Measurements from ENCODE around the gene SLC9C2.

Gene SLC9C2

DNA sequence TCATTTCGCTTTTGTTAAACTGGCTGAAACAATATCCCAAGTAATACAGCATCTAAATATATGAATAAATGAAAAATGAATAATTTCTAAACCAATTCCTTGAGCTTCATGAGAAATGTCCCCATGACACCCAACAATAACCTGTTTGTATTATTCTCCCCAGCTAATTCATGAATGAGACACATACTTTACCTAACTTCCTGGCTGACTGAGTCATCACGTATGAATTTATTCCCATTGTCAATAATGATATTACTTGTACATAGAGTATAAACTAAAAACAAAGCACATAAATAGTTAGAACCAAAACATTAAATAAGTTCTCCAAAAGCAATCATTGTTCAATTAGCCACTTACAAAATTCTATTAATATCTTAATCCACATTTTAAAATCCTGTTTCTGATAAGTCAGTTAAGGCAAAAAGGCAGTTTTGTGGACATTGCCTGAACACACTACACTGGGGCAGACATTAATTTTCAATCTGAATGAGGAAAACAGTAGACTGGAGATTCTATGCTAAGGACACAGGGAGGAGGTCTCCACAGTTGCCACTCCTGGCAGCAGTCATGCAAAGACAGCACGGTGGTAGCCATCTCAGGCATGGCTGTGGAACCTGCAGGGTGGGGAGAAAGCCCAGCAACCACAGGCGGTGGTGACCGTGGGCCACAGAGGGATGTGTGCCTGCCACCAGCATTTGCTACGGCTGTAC, 48.2 kb downstream of the SLC9C2 start:
- no peak overlapping the region for H2AFZ ChIP-seq (ENCODE audit: low read length, unreplicated experiment)
- no peaks in the 10 kb centered on the region for H3K79me2 ChIP-seq (ENCODE audit: control insufficient read depth, insufficient read depth, low read length, unreplicated experiment)
- no peak overlapping the region for H3K27ac ChIP-seq (ENCODE audit: low read depth, low read length)
- no peak overlapping the region for H3K4me3 ChIP-seq (ENCODE audit: low read depth, low read length)
- peaks cover 8% of the 10 kb centered on the region for H3K4me1 ChIP-seq (ENCODE audit: control insufficient read depth, insufficient read depth, low read length, unreplicated experiment)
- no peaks in the 10 kb centered on the region for H3K36me3 ChIP-seq (ENCODE audit: insufficient read depth, low read length)
- no peaks in the 10 kb centered on the region for H3K27me3 ChIP-seq (ENCODE audit: insufficient read depth, low read length)

- Histone ChIP-seq H2AFZ (ENCODE audit: low read length, unreplicated experiment) (no peak overlapping the region), H3K27me3 (ENCODE audit: insufficient read depth, low read length) (no peaks in the 10 kb centered on the region), H3K36me3 (ENCODE audit: insufficient read depth, low read length) (no peaks in the 10 kb centered on the region), H3K27ac (ENCODE audit: low read depth, low read length) (no peak overlapping the region), H3K4me1 (ENCODE audit: control insufficient read depth, insufficient read depth, low read length, unreplicated experiment) (peaks cover 8% of the 10 kb centered on the region), H3K79me2 (ENCODE audit: control insufficient read depth, insufficient read depth, low read length, unreplicated experiment) (no peaks in the 10 kb centered on the region), H3K4me3 (ENCODE audit: low read depth, low read length) (no peak overlapping the region)
Measured at GRCh38 chr1:173554089-173554488, 48.8 kb downstream of the SLC9C2 start.

- peaks cover 8% of the 10 kb centered on the region for H3K4me1 ChIP-seq (ENCODE audit: control insufficient read depth, insufficient read depth, low read length, unreplicated experiment)
- H3K36me3 ChIP-seq (ENCODE audit: insufficient read depth, low read length) = no peaks in the 10 kb centered on the region
- no peaks in the 10 kb centered on the region for H3K27me3 ChIP-seq (ENCODE audit: insufficient read depth, low read length)
- no peak overlapping the region for H3K27ac ChIP-seq (ENCODE audit: low read depth, low read length)
- H3K4me3 ChIP-seq (ENCODE audit: low read depth, low read length) = no peak overlapping the region
- no peaks in the 10 kb centered on the region for H3K79me2 ChIP-seq (ENCODE audit: control insufficient read depth, insufficient read depth, low read length, unreplicated experiment)
- H2AFZ ChIP-seq (ENCODE audit: low read length, unreplicated experiment) = no peak overlapping the region
Measured at GRCh38 chr1:173553312-173553711, 49.6 kb downstream of the SLC9C2 start.

DNA sequence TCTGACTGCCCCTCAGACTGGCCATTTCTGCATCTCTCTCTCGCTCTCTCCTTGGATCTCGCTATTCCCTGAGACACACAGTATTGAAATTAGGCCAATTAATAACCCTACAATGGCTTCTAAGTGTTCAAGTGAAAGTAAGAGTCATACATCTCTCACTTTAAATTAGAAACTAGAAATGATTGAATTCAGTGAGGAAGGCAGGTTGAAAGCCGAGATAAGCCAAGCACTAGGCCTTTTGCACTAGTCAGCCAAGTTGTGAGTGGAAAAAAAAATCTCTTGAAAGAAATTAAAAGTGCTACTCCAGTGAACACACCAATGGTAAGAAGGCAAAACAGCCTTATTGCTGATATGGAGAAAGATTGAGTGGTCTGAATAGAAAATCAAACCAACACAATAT, 51.2 kb downstream of the SLC9C2 start:
- Histone ChIP-seq H3K27me3 (ENCODE audit: insufficient read depth, low read length) (no peaks in the 10 kb centered on the region; the same call in 1 of the 2 replicates), H3K79me2 (ENCODE audit: control insufficient read depth, insufficient read depth, low read length, unreplicated experiment) (no peaks in the 10 kb centered on the region), H3K36me3 (ENCODE audit: insufficient read depth, low read length) (no peaks in the 10 kb centered on the region), H3K4me1 (ENCODE audit: control insufficient read depth, insufficient read depth, low read length, unreplicated experiment) (peaks cover 8% of the 10 kb centered on the region), H3K4me3 (ENCODE audit: low read depth, low read length) (no peak overlapping the region), H2AFZ (ENCODE audit: low read length, unreplicated experiment) (no peak overlapping the region), H3K27ac (ENCODE audit: low read depth, low read length) (no peak overlapping the region)

GRCh38 chr1:173549813-173550212, 53.1 kb downstream of the SLC9C2 start:
- Histone ChIP-seq H3K4me3 (ENCODE audit: low read depth, low read length) (no peak overlapping the region), H3K27ac (ENCODE audit: low read depth, low read length) (no peak overlapping the region), H3K4me1 (ENCODE audit: control insufficient read depth, insufficient read depth, low read length, unreplicated experiment) (peaks cover 7% of the 10 kb centered on the region), H3K79me2 (ENCODE audit: control insufficient read depth, insufficient read depth, low read length, unreplicated experiment) (no peaks in the 10 kb centered on the region), H3K36me3 (ENCODE audit: insufficient read depth, low read length) (no peaks in the 10 kb centered on the region), H2AFZ (ENCODE audit: low read length, unreplicated experiment) (no peak overlapping the region), H3K27me3 (ENCODE audit: insufficient read depth, low read length) (no peaks in the 10 kb centered on the region; the same call in 1 of the 2 replicates)

DNA sequence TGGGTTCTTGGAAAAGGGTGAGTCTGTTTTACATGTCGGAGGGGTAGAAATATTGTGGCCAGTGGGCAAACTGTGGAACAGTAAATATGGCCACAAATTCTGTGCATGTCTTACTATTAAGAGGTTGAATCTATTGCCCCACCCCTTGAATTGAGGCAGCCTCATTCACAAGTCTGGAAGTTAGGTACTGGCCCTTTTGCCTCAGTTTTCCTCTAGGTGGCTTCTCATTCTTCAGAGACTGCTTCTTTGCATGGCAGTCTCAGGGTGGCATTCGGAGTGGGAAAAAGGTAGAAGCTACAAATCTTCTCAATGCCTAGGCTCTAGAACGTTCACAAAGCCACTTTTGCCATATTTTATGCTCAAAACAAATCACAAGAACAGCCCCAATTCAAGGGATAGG, 57.2 kb downstream of the SLC9C2 start:
- no peak overlapping the region for H3K27ac ChIP-seq (ENCODE audit: low read depth, low read length)
- no peaks in the 10 kb centered on the region for H3K36me3 ChIP-seq (ENCODE audit: insufficient read depth, low read length)
- H3K27me3 ChIP-seq (ENCODE audit: insufficient read depth, low read length) = peaks cover 2% of the 10 kb centered on the region
- no peak overlapping the region for H2AFZ ChIP-seq (ENCODE audit: low read length, unreplicated experiment)
- no peaks in the 10 kb centered on the region for H3K4me1 ChIP-seq (ENCODE audit: control insufficient read depth, insufficient read depth, low read length, unreplicated experiment)
- H3K79me2 ChIP-seq (ENCODE audit: control insufficient read depth, insufficient read depth, low read length, unreplicated experiment) = no peaks in the 10 kb centered on the region
- H3K4me3 ChIP-seq (ENCODE audit: low read depth, low read length) = no peak overlapping the region

- no peak overlapping the region for H3K4me3 ChIP-seq (ENCODE audit: low read depth, low read length)
Measured at GRCh38 chr1:173536223-173536622, 66.6 kb downstream of the SLC9C2 start.

GRCh38 chr1:173532237-173532636, 70.6 kb downstream of the SLC9C2 start:
- no peaks in the 10 kb centered on the region for H3K79me2 ChIP-seq (ENCODE audit: control insufficient read depth, insufficient read depth, low read length, unreplicated experiment)

More at GRCh38 chr1:173536223-173536622, 66.6 kb downstream of the SLC9C2 start:
- Histone ChIP-seq H3K79me2 (ENCODE audit: control insufficient read depth, insufficient read depth, low read length, unreplicated experiment) (no peaks in the 10 kb centered on the region), H3K27me3 (ENCODE audit: insufficient read depth, low read length) (peaks cover 16% of the 10 kb centered on the region), H2AFZ (ENCODE audit: low read length, unreplicated experiment) (no peak overlapping the region), H3K27ac (ENCODE audit: low read depth, low read length) (no peak overlapping the region), H3K36me3 (ENCODE audit: insufficient read depth, low read length) (no peaks in the 10 kb centered on the region), H3K4me1 (ENCODE audit: control insufficient read depth, insufficient read depth, low read length, unreplicated experiment) (no peaks in the 10 kb centered on the region)

GRCh38 chr1:173530795-173531693, 71.8 kb downstream of the SLC9C2 start:
- H3K27ac ChIP-seq (ENCODE audit: low read depth, low read length) = no peak overlapping the region
- no peak overlapping the region for H3K4me3 ChIP-seq (ENCODE audit: low read depth, low read length)
- no peaks in the 10 kb centered on the region for H3K36me3 ChIP-seq (ENCODE audit: insufficient read depth, low read length)
- H3K4me1 ChIP-seq (ENCODE audit: control insufficient read depth, insufficient read depth, low read length, unreplicated experiment) = peaks cover 10% of the 10 kb centered on the region
- no peaks in the 10 kb centered on the region for H3K79me2 ChIP-seq (ENCODE audit: control insufficient read depth, insufficient read depth, low read length, unreplicated experiment)
- H3K27me3 ChIP-seq (ENCODE audit: insufficient read depth, low read length) = no peaks in the 10 kb centered on the region
- peak overlapping the region; percentile 76 for H2AFZ ChIP-seq (ENCODE audit: low read length, unreplicated experiment)

More at GRCh38 chr1:173532237-173532636, 70.6 kb downstream of the SLC9C2 start:
- no peaks in the 10 kb centered on the region for H3K36me3 ChIP-seq (ENCODE audit: insufficient read depth, low read length)
- H3K27me3 ChIP-seq (ENCODE audit: insufficient read depth, low read length) = no peaks in the 10 kb centered on the region
- H3K4me3 ChIP-seq (ENCODE audit: low read depth, low read length) = peak overlapping the region; percentile 30
- H3K27ac ChIP-seq (ENCODE audit: low read depth, low read length) = no peak overlapping the region
- H3K4me1 ChIP-seq (ENCODE audit: control insufficient read depth, insufficient read depth, low read length, unreplicated experiment) = peaks cover 7% of the 10 kb centered on the region
- peak overlapping the region; percentile 76 for H2AFZ ChIP-seq (ENCODE audit: low read length, unreplicated experiment)

DNA sequence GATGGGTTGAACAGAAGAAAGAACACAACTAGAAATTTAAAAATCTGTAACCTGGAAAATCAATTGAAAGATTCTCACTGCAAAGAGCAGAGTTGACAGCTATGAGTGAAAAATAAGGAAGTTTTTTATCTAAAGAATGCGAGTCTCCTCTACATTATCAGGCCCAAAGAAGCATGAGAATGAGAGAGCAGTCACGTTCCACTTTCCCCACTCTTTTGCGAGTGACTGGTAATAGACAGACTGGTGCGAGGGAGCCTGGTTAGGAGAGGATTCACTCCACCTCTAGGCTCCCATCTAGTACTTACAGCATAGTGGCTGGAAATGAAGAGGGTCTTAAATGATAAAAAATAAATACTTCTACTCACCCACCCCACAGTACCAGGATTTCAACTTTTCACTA, 73.8 kb downstream of the SLC9C2 start:
- H3K36me3 ChIP-seq (ENCODE audit: insufficient read depth, low read length) = no peaks in the 10 kb centered on the region
- H3K27me3 ChIP-seq (ENCODE audit: insufficient read depth, low read length) = no peaks in the 10 kb centered on the region
- peaks cover 10% of the 10 kb centered on the region for H3K4me1 ChIP-seq (ENCODE audit: control insufficient read depth, insufficient read depth, low read length, unreplicated experiment)
- no peaks in the 10 kb centered on the region for H3K79me2 ChIP-seq (ENCODE audit: control insufficient read depth, insufficient read depth, low read length, unreplicated experiment)
- no peak overlapping the region for H3K4me3 ChIP-seq (ENCODE audit: low read depth, low read length)
- no peak overlapping the region for H3K27ac ChIP-seq (ENCODE audit: low read depth, low read length)
- H2AFZ ChIP-seq (ENCODE audit: low read length, unreplicated experiment) = no peak overlapping the region
